GM19455 (cell line): ENCODE data around the gene TMEM219.
"Not testable (repeated sequence)": the region's sequence is repeated elsewhere in the genome, so short reads cannot be mapped to it uniquely, and the experiment has no call there.

Experiments used
- ATAC-seq: cut with Tn5 transposase; IDR thresholded peaks from one replicate; pipeline ENCODE4 v1.9.1; 2021; ENCODE audit not compliant: unreplicated experiment

TMEM219 gene

GRCh38 chr16:29950806-29951461 is 10.9 kb upstream of the TMEM219 start:
- no peak for ATAC-seq

- ATAC-seq: no peak
Measured at GRCh38 chr16:29951625-29952365, 10.1 kb upstream of the TMEM219 start.

GRCh38 chr16:29958756-29959155 is 3.1 kb upstream of the TMEM219 start:
- ATAC-seq: no peak

DNA sequence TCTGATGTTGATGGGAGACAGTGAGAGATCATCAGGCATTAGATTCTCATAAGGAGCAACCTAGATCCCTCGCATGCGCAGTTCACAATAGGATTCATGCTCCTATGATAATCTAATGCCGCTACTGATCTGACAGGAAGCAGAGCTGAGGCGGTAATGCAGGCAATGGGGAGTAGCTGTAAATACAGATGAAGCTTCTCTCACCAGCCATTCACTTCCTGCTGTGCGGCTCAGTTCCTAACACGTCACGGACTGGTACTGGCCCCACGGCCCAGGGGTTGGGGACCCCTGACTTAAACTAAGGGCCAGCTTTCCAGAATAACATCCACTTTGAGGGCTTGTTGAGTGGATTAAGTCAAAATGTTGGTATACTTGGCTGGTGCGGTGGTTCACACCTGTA is 2.6 kb upstream of the TMEM219 start:
- no peak for ATAC-seq

DNA sequence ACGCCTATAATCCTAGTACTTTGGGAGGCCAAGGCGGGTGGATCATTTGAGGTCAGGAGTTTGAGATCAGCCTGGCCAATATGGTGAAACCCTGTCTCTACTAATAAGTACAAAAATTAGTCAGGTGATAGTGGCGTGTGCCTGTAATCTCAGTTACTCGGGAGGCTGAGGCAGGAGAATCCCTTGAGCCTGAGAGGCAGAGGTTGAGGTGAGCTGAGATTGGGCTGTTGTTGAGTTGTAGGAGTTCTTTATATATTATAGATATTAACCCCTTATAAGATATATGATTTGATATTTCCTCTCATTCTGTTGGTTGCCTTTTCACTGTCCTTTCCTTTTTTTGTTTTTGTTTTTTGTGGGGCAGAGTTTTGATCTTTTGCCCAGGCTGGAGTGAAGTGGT is 2.1 kb upstream of the TMEM219 start:
- not testable (repeated sequence) for ATAC-seq

GRCh38 chr16:29961127-29961478 is 776 bp upstream of the TMEM219 start:
- ATAC-seq: no peak

GRCh38 chr16:29962344-29962994 is 590 bp downstream of the TMEM219 start:
- ATAC-seq: no peak

DNA sequence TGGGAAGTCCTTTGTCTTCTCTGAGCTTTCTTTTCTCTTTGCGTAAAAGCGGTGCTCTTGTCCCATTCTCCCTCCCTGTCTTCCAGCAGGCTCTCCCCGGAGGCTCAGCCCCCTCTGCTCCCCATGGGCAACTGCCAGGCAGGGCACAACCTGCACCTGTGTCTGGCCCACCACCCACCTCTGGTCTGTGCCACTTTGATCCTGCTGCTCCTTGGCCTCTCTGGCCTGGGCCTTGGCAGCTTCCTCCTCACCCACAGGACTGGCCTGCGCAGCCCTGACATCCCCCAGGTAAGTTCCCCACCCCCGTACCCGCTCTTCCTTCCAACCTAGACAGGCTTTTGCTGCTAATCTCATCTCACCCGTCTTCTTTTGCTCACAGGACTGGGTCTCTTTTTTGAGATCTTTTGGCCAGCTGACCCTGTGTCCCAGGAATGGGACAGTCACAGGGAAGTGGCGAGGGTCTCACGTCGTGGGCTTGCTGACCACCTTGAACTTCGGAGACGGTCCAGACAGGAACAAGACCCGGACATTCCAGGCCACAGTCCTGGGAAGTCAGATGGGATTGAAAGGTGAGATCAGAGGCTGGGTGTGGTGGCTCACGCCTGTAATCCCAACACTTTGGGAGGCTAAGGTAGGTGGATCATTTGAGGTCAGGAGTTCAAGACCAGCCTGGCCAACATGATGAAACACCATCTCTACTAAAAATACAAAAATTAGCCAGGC is 1.3 kb downstream of the TMEM219 start:
- no peak for ATAC-seq

DNA sequence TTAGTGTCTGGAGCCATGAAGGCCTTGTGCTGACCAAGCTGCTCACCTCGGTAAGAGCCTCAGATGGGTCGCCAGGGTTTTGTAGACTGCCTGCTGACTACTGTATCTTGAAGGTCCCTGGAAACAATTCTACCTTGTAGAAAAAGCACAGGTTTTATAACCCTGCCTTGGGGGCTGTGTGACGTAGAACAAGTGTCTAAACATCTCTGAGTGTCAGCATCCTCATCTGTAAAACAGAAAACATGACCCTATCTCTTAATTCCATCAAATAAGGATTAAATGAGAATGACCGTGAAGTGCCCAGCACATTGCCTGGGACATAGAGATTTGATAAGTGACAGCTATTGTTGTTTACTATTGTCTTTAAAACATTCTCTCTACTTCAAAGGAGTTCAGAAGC is 6.3 kb downstream of the TMEM219 start:
- ATAC-seq: no peak

DNA sequence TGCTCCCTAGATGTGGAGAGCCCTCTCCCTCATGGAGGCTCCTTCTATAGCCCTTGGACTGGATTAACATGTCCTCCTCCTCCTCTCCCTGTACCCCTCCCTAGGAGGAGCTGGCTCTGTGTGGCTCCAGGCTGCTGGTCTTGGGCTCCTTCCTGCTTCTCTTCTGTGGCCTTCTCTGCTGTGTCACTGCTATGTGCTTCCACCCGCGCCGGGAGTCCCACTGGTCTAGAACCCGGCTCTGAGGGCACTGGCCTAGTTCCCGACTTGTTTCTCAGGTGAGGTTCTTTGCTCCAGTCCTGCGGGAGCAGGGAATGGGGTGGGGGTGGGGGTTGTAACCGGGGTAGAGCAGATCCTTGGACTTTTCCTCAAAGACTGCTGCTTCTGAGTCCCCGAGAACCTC is 9.4 kb downstream of the TMEM219 start:
- ATAC-seq: no peak

- ATAC-seq: no peak
Measured at GRCh38 chr16:29972500-29972899, 10.6 kb downstream of the TMEM219 start.

- no peak for ATAC-seq
Measured at GRCh38 chr16:29972992-29973383, 11.1 kb downstream of the TMEM219 start.

GRCh38 chr16:29973384-29974246 is 11.7 kb downstream of the TMEM219 start, which contains the start of gene TAOK2:
TSS of gene TAOK2 (plus strand) at chr16:29973868. CDS start at chr16:29977773, 3,905 bp downstream.
- peak; percentile 81 for ATAC-seq

DNA sequence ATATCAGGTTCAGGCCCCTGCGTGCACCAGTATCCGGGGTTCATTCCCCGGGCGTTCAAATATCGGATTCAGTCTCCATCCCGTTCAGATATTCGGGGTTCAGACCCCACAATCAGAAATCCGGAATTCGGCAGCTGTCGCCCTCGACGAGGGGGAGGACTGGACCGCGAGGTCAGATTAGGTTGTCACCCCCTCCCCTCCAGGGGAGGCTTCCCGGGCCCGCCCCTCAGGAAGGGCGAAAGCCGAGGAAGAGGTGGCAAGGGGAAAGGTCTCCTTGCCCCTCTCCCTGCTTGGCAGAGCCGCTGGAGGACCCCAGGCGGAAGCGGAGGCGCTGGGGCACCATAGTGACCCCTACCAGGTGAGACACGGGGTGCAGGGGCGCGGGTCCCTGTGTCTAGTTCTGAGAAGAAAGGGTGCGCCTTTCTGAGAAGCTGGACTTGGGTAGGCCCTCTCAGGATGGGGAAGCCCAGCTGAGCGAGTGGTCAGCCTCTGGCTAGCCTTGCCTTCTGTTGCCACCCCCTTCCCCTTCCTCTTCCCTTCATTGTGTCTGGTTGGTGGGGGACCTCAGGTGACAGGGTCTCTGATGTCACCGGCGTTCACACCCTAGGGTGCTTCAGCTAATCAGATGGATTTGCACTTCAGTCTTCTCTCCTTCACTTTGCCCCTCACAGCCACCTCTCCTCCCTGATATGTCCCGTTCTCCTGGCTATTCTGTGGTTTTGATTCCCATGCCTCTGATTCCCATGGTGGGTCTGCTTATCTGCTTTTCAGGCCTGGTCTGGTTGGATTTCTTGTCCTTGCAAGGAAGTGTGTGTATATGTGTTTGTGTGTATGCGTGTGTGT is 12.6 kb downstream of the TMEM219 start:
- no peak for ATAC-seq

DNA sequence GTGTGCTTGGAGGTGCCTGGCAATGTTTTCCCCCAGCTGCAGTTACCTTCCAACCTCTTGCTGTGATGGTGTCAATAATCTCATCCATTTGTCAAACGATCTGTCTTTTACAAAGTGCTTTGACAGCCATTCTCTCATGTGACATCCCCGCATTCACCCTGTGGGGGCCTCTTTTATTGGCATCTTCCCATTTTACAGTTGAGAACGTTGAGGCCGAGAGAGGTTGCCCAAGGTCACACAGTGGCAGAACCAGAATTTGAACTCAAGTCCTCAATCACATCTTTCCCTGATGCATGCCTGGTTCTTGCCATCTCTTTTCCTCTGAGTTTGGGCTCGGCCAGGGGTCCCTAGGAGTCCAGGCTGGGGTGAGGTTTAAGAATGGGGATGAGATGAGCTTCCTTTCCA is 13.3 kb downstream of the TMEM219 start:
- ATAC-seq: no peak

DNA sequence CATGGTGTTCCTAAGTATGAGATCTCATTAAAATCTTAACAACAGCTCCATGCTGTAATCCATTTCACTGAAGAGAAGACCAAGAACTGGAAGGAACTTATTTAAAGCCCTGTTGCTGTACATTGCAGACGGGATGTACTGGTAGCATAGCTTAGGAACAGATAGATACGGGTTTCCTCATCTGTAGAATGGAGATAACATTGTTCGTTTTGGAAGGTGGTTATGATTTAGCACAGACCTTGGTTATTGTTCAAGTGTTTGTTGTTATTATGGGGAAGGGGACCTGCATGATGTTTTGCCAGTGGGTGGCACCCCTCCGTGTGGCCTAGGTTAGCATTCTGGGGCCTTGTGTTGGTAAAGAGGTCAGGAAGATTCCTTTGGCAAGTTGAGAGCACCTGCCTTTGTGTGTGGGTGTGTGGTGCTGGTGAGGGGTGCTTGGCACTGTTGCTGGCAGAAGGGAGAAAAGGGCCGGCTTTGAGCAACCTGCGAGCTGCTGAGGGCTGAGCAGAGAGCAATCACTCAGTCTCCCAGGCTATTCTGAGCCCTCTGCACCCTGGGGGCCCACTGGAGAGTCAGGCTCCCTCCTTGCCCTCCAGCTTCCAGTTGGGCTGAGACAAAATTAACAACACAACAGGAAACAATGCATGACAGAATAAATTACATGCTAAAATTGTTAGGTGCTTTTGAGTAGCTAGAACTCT is 14.1 kb downstream of the TMEM219 start:
- ATAC-seq: no peak

DNA sequence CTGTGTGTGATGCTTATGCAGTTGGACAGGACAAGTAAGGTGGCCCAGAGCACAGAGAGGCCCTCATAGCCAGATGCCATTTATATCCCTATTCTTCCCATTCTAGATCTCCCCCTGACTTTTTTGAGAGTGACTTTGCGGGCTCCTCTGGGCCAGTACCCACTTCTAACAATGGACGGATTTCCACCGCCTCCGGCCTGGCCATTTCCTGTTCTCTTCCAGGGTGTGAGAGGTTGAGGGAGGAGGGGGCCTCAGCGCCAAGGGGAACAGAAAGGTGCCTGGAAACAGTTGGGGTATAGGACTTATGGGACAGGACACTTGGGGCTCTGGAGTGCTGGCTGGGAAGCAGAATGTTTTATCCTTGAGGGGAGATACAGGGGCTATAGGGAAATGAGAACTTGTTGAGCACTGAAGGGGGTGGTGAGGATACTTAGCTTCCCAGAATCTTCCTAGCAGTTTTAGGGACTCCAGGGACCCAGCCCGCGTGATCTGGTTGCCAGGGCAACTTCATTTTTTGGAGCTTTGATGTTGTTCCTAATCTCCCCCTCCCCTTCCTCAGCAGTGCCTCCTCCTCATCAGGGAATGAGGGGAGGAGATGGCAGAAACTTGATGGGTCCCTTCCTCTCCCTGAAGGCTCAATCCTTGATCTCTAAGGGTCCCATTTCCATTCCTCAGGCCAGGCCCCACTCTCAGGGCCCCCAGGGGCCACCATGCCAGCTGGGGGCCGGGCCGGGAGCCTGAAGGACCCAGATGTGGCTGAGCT is 15.4 kb downstream of the TMEM219 start:
- ATAC-seq: no peak

DNA sequence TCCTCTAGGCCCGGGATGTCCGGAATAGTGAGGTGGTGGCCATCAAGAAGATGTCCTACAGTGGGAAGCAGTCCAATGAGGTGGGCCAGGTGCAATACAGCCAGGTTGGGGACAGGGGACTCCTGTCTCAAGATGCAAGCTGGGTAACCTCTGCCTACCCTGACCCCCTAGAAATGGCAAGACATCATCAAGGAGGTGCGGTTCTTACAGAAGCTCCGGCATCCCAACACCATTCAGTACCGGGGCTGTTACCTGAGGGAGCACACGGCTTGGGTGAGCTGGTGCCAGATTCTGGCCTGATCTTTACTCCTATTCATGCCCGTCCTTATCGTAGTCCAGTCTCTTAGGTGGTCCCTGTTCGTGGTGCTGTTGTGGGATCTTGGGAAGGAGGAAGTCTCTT is 16.2 kb downstream of the TMEM219 start:
- no peak for ATAC-seq
